ENCODE results near the gene ALDH5A1. TPM values are rescaled to one million over a fixed set of nuclear protein-coding genes. Genes with fewer than 3 reads are reported as not detected.

ALDH5A1 gene
- total RNA-seq, 1 experiment from 2014 or later = 23.2 TPM

- CTCF ChIA-PET = no interaction called here
Measured at GRCh38 chr6:24565196-24565595, 70.4 kb downstream of the ALDH5A1 start.

GRCh38 chr6:24566020-24566767, 71.4 kb downstream of the ALDH5A1 start:
- Mint-ChIP-seq H3K27ac (ENCODE audit: unreplicated experiment) (no peak overlapping the region), H3K36me3 (ENCODE audit: insufficient read depth, unreplicated experiment) (no peaks in the 10 kb centered on the region), H3K27me3 (ENCODE audit: unreplicated experiment) (no peaks in the 10 kb centered on the region), H3K4me1 (ENCODE audit: low read depth, unreplicated experiment) (no peaks in the 10 kb centered on the region), H3K4me3 (ENCODE audit: low read depth, unreplicated experiment) (no peak overlapping the region), H3K9me3 (ENCODE audit: low read depth, unreplicated experiment) (no peaks in the 10 kb centered on the region)
- TF ChIP-seq CTCF (IDR thresholded peaks at IDR 0.05; ENCODE audit: unreplicated experiment) = no peak
- BruUV-seq (replicated peaks) = no TSS peak
- intact Hi-C loops (cut with micrococcal nuclease; ENCODE audit: unreplicated experiment) = no loop called here
- no peak for DNase-seq
- CTCF ChIA-PET = no interaction called here

More at GRCh38 chr6:24565196-24565595, 70.4 kb downstream of the ALDH5A1 start:
- Mint-ChIP-seq H3K4me3 (ENCODE audit: low read depth, unreplicated experiment) (no peak overlapping the region), H3K36me3 (ENCODE audit: insufficient read depth, unreplicated experiment) (no peaks in the 10 kb centered on the region), H3K9me3 (ENCODE audit: low read depth, unreplicated experiment) (no peaks in the 10 kb centered on the region), H3K4me1 (ENCODE audit: low read depth, unreplicated experiment) (no peaks in the 10 kb centered on the region), H3K27me3 (ENCODE audit: unreplicated experiment) (no peaks in the 10 kb centered on the region), H3K27ac (ENCODE audit: unreplicated experiment) (no peak overlapping the region)
- DNase-seq = no peak
- intact Hi-C loops (cut with micrococcal nuclease; ENCODE audit: unreplicated experiment) = no loop called here
- TF ChIP-seq CTCF (IDR thresholded peaks at IDR 0.05; ENCODE audit: unreplicated experiment) = no peak
- no TSS peak for BruUV-seq (replicated peaks)

GRCh38 chr6:24568683-24569082, 73.9 kb downstream of the ALDH5A1 start:
- Mint-ChIP-seq H3K27ac (ENCODE audit: unreplicated experiment) (no peak overlapping the region), H3K36me3 (ENCODE audit: insufficient read depth, unreplicated experiment) (no peaks in the 10 kb centered on the region), H3K9me3 (ENCODE audit: low read depth, unreplicated experiment) (no peaks in the 10 kb centered on the region), H3K4me1 (ENCODE audit: low read depth, unreplicated experiment) (no peaks in the 10 kb centered on the region), H3K27me3 (ENCODE audit: unreplicated experiment) (no peaks in the 10 kb centered on the region), H3K4me3 (ENCODE audit: low read depth, unreplicated experiment) (no peak overlapping the region)
- intact Hi-C loops (cut with micrococcal nuclease; ENCODE audit: unreplicated experiment) = no loop called here
- no peak for DNase-seq
- CTCF ChIA-PET = interaction anchor here (1.0 to 1.5 kb wide), 3 partner anchors 10 to 15 kb away, joined by 3 to 4 read pairs (median 4); no protein-coding TSS in a partner anchor
- TF ChIP-seq CTCF (IDR thresholded peaks at IDR 0.05; ENCODE audit: unreplicated experiment) = no peak
- no TSS peak for BruUV-seq (replicated peaks)

GRCh38 chr6:24569811-24570210, 75.0 kb downstream of the ALDH5A1 start:
- H3K36me3 Mint-ChIP-seq (ENCODE audit: insufficient read depth, unreplicated experiment) = no peaks in the 10 kb centered on the region
- TF ChIP-seq CTCF (IDR thresholded peaks at IDR 0.05; ENCODE audit: unreplicated experiment) = no peak
- no peaks in the 10 kb centered on the region for H3K27me3 Mint-ChIP-seq (ENCODE audit: unreplicated experiment)
- DNase-seq = no peak
- no TSS peak for BruUV-seq (replicated peaks)
- H3K9me3 Mint-ChIP-seq (ENCODE audit: low read depth, unreplicated experiment) = no peaks in the 10 kb centered on the region
- no peak overlapping the region for H3K4me3 Mint-ChIP-seq (ENCODE audit: low read depth, unreplicated experiment)
- no peak overlapping the region for H3K27ac Mint-ChIP-seq (ENCODE audit: unreplicated experiment)
- H3K4me1 Mint-ChIP-seq (ENCODE audit: low read depth, unreplicated experiment) = no peaks in the 10 kb centered on the region
- CTCF ChIA-PET = interaction anchor here (0.9 to 1.5 kb wide), 4 partner anchors 9 to 14 kb away, joined by 3 to 4 read pairs (median 4); no protein-coding TSS in a partner anchor
- intact Hi-C loops (cut with micrococcal nuclease; ENCODE audit: unreplicated experiment) = no loop called here
